Stimulated activated CD4-positive, alpha-beta T cell treated with anti-CD3 and anti-CD28 coated beads, Interleukin-2, amount 100 ng/mL, for 4 hours (primary cell): ENCODE data around the gene VIPR2.
"Not testable (repeated sequence)": the region's sequence is repeated elsewhere in the genome, so short reads cannot be mapped to it uniquely, and the experiment has no call there.

Experiments used
- DNase-seq: peaks from one replicate; pipeline ENCODE4 v3.0.0-alpha.2; 2020; ENCODE audit warnings: low read depth

Gene VIPR2, protein sequence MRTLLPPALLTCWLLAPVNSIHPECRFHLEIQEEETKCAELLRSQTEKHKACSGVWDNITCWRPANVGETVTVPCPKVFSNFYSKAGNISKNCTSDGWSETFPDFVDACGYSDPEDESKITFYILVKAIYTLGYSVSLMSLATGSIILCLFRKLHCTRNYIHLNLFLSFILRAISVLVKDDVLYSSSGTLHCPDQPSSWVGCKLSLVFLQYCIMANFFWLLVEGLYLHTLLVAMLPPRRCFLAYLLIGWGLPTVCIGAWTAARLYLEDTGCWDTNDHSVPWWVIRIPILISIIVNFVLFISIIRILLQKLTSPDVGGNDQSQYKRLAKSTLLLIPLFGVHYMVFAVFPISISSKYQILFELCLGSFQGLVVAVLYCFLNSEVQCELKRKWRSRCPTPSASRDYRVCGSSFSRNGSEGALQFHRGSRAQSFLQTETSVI

DNA sequence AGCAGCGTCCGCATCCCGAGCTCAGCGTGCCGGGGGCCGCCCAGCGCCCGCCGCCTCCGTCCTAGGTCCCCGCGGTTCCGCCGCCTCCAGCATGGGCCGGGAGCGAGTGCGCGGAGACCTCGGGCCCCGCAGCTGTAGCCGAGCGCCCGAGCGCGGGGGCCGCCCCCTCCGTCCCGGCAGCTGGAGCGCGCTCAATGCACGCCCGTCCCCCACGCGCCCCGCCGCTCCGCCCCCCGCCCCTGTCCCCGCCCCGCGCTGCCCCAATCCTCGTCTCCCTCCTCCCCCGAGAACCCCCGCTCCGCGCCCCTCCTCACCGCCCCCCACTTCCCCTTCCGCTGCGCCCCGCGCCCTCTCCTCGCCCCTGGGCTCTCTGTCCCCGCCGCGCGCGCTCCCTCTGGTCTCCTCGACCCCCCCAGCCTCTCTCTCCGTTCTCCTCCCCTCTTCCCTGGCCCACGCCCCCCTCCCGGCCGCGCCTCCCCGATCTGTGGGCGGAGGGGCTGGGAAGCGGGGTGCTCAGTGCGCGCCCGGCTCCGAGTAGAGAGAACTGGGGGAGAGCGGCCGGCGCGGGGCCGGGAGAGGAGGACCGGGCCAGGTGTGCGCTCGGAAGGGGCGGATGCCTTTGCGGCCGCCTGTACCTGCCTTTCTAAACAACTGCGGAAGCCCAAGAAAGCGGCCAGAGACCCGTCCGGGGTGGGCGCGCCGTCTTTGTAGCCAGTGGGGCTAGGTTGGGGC lies at the start of gene VIPR2:
VIPR2 (minus strand) TSS at position 110 of the 732 bp plus-strand sequence; CDS start at position 14, 96 bp downstream.
- DNase-seq: peak; percentile 9

DNA sequence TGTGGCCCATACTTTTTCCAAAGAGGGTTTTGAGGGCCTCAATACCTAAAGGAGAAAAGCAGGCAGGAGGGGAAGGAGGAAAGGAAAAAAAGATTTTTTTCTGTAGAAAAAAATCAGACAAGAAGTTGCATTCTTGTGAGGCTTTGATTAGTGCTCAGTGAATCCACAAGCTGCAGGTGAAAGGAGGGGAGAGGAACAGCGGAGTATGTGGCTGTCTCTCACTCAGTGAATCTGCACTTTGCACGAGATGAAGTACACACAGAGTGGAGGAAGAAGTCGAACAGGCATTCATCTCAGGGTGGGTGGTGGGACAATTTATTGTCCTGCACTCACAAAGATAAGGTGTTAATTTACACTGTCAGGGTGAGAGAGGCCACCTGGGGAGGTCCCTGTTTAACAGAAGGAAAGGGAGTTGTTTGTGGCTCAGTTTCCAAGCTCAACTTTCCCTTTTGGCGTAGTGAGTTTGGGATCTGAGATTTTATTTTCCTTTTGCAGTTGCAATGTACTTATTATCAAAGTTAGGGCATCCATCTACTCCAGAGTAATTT lies 49.0 kb upstream of the VIPR2 start:
- DNase-seq: no peak

DNA sequence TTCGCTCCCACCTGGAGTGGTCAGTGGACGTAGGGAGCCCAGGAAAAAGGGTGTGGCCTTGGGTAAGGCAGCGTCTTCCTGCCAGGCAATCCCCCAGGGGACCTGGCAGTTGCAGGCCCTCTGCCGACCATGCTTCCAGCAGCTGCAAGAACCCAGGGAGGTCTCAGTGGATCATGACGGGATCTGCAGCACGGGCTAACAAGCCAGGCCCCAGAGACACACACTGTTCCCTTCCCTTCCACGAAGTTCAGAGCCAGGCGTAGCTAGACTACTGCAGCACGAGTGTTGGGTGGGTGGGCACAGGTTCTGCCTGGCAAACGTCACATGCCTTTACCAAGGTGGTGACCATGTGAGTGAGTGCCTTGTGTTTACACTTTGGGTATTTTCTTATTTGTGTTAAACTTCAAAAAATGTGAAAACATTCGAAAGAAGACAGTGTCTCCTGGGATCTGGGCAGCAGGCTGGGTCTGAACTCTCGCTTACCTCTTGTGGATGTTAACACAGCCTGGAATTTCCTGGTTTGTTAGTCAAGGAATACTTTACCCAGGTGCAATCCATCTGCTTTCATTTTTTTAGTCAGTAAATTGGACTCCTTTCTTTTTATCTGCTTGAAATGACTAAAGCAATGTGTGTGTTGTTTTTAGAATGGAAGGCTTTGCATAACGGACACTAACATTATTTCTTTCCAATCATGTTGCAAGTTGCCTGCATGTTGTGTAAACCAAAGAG lies 48.2 kb upstream of the VIPR2 start:
- DNase-seq: no peak

DNA sequence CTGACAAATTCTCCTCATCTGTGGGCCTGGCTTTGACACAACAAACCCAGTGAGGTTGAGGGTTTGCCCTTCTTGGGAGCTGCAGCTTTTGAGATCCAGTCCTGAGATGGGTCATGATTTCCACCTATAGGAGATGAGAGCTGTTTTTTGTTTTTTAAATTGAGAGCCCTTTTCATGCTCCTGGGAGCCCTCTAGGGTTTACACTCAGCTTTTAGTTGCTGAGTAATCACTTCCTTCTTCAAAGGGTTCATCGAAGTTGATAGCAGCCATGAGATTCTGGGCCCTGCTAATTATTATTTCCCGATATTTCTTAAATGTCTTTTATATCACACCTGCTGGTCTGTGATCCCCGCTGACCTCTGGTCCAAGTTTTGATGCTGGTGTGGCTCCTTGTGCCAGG lies 47.3 kb upstream of the VIPR2 start:
- DNase-seq: no peak

DNA sequence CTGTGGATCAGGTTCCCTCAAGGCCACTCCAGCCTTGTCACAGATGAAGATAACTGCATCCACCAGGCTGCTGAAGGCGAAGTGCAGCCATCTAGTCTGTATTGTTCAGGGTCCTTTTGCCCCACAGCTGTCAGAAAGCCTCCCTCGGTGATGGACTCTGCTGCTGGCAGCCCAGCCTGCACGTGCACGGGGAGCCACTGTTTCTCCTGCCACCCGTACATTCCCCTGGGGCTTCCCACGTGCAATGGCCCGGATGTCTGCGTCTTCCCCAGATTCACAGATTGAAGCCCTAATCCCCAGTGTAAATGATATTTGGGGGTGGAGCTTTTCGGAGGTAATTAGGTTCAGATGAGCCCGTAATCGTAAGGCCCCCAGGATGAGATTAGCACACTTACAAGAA lies 46.6 kb upstream of the VIPR2 start:
- no peak for DNase-seq

DNA sequence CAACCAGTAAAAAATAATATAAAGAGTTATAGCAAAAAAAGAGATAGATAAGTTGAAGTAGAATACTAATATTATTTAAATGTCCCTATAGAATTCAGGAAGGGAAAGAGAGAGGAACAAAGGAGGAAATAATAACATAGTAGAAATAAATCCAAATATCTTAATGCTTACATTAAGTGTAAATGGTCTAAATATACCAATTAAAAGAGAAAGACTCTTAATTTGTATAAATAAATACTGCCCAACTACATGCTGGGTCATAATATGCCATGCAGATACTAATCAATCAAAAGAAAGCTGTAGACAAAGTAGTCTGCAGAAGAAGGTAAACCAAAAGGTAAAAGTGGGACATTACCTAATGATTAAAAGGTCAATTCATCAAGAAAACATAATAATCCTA lies 43.3 kb upstream of the VIPR2 start:
- DNase-seq: no peak

DNA sequence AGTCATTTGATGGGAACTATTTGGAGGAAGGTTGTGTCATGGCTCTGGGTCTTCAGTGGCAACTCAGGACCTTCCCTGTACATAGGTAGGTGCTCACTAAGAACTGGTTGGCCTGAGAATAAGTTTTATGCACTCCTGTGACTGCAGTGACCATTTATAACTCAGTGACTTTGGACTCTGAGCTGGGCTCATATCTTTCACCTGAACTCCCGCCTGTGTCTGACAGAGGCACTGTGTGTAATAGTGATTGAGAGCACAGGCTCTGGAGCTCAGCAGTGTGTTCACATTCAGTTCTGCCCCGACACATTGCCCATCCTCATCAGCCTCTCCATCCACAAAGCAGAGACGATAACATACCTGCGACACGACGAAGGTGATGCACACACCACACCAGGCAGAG lies 34.6 kb upstream of the VIPR2 start:
- DNase-seq: no peak

DNA sequence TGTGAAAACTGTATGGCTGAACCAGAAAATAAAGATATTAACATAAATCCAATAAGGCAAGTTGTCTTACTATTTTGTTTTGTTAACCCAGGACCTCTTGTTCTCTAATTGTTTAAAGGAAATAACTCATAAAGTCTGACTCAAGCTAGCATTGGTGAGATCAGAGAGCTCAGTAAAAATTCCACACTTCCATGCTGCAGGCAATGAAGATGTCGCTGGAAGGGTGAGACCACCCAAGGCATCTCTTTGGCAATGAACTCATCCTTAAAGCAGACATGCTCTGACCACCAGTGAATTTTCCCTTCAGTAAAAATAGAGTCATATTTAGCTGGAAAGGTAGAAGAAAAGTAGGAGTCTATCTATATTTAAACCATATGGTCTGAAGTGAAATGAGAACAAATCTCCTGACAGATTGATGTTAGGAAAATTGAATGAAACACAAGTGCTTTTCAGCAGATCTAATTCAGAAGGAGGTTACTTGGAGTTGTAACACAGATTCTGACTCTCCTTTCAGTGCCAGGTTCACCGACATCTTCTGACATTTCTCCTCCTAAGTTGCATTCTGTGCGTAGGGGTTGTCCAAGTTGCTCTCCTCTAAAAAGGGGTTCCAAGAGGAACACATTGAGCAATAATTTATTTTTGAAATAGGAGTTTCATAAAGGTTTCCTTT lies 32.8 kb upstream of the VIPR2 start:
- DNase-seq: no peak

DNA sequence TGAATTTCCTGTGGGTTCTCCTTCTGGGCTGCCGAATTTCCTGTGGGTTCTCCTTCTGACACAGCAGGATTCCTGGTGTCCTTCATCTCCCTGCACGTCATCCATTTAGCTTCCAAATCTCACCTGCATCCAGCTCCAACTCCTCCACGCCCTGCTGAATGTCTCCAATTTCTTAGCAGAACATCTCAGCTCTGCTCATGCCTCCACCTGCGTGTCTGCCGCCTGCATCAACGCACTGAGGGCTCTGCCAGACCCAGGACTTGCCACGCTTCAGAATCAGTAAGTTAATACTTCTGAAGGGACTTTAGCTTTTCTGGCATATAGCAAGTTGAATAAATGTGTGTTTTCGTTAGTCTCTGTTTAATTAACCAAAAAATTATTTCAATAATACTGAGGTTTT lies 31.1 kb upstream of the VIPR2 start:
- DNase-seq: no peak

DNA sequence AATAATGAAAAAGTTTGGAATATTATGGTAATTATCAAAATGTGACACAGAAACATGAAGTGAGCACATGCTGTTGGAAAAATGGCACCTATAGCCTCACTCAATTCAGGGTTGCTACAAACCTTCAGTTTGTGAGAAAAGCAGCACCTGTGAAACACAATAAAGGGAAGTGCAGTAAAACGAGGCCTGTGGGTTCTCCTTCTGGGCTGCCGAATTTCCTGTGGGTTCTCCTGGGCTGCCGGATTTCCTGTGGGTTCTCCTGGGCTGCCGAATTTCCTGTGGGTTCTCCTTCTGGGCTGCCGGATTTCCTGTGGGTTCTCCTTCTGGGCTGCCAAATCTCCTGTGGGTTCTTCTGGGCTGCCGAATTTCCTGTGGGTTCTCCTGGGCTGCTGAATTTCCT lies 30.4 kb upstream of the VIPR2 start:
- not testable (repeated sequence) for DNase-seq

DNA sequence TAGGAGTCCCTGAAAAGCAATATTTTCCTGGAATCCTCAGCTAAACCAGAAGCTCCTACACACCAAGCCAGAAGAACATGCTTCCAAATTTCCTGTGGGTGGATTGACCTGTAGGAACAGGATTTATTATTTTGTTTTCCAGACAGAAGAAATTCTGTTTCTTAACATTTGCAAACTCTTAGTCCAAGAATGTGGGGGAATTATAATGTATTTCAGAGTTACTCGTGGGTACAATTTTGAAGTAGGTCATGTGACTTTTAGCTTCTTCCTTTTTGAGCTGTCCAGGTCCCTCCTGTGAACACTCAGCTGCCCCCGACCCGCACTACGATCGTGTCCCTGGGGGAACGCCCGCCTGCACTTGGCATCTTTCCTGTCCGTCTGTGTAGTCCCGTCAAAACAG lies 27.7 kb upstream of the VIPR2 start:
- DNase-seq: no peak

DNA sequence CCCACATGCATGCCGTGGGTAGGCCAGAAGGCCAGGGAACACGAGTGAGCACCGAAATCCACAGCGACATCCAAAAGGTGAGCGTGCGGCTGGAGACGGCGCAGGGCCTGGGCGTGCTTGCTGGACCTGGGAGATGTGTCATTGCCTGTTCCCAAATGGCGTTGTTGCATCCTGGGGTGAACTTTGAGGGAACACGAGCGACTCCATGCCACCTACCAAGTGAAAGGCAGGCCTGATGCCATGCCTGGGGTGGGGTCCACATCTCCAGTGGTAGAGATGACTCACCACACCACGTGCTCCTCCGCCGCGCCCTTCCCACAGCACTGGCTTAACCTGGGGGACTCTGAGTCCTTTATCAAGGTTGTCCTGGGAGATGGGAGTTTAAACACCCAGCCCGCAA lies 24.7 kb upstream of the VIPR2 start:
- no peak for DNase-seq

DNA sequence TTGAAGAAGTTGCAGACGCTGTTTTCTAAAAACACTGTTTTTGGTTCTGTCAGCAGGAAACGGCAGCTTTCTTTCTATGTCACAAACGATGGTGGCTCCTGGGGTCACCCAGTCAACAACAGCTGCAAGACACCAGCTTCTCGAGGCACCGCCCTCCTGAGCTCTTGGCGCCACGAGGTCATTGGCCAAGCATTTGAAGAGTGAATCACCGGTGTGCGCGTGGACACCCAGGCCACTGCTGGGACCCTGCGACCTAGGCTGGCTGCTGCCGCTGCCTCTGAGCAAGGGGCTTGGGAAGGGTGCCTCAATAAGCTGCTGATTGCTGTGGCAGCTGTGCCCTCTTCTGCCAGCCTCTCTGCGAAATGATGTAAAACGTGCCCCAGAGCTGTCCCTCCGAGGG lies 22.5 kb upstream of the VIPR2 start:
- DNase-seq: no peak

DNA sequence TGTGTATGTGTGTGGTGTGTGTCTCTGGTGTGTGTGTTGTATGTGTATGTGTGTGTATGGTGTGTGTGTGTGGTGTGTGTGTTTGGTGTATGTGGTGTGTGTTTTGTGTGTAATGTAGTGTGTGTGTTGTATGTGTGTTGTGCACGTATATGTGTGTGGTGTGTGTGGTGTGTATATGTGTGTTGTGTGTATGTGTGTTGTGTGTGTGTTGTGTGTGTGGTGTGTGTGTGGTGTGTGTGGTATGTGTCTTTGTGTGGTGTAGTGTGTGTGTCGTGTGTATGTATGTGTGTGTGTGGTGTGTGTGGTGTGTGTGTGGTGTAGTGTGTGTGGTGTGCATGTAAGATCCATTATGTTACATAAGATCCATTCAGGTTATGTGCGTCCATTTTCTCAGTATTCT lies 21.9 kb upstream of the VIPR2 start:
- no peak for DNase-seq

DNA sequence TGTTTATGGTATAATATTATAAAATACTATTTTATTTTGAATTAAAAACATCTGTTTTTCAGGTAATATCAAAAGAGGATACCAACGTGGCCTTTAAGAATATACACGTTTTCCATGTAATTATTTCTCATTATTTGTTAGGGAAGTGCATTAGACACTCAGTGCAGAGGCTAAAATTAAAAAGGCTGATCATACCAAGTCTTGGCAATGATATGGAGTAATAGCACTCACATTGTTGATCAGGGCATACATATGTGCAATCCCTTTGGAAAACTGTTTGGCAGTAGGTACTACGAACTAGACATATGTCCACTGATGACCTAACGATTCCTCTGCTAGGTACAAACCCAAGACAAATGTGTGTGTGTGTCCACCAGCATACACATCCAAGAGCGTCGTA lies 20.7 kb upstream of the VIPR2 start:
- DNase-seq: no peak

DNA sequence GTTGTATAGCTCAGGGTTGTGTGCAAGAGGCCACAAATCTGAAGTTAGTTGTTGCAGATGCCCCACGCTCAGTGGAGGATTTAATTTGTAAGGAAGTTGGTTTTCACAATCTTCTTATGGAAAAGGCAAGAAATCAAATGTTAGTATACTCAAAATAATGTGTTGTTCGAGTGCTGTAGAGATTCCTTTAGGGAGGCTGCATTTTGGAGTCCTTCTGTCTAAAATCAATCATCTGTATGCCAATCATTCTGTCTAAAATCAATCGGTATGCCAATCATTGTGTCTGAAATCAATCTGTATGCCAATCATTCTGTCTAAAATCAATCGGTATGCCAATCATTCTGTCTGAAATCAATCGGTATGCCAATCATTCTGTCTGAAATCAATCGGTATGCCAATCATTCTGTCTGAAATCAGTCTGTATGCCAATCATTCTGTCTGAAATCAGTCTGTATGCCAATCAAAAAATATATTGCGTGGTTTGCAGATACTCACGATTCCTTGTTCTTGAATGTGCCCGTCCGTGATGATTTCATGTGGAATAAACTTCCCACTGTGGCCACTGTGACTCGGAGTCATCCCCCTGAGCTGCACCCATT lies 19.1 kb upstream of the VIPR2 start:
- not testable (repeated sequence) for DNase-seq

DNA sequence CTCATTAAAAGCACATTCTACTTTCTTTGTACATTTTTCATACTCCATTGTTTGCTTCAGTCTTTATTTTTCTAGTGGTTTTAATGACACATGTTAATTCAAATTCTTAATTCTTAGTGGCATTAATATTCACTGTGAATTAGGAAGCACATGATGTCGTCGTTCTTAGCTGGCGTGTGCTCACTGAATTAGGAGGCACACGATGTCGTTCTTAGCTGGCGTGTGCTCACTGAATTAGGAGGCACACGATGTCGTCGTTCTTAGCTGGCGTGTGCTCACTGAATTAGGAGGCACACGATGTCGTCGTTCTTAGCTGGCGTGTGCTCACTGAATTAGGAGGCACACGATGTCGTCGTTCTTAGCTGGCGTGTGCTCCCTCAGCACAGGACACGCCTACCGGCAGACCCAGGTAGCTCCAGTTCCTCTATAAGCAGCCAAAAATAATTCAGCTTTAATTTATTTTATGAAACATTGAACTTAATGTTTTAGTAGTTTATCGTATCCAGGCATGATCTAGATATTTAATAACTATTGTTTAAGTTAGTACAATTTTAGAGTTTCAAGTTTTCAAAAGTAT lies 17.5 kb upstream of the VIPR2 start:
- DNase-seq: not testable (repeated sequence)

DNA sequence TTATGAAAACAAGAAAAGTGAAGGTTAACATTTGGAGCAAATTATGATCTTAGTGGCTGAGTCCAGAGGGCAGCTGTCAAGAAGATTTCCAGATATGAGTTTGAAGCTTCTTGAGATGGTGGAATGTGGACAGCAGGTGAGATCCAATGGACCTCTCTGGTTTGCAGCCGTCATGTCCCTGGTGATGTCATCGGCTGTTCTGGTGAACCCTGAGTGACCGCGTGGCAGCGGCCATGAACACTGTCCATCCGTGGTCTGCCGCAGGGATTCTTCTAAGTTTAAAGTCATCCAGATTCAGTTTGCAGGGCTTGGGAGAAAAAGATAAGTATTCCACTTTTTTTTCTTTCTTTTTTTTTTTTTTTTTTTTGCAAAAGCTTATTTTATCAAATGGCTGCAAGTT lies 15.8 kb upstream of the VIPR2 start:
- no peak for DNase-seq

DNA sequence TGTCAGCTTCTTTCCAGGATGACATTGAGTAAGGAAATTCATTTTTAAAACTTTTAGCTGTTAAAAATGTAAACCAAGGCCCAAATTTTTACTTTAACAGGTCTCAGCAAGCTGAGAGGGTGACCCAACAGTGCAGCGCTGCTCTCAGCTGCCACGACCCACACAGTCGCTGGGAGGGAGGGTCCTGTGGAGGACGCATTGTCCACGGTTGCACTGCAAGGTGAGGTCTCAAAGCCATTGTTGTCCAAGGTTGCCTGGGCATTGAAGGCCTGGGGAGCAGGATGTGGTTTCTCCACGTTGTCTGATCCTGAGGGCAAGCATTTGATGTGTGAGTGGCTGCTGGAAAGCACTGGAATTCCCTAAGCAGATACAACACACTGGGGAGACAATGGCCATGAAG lies 15.1 kb upstream of the VIPR2 start:
- no peak for DNase-seq

DNA sequence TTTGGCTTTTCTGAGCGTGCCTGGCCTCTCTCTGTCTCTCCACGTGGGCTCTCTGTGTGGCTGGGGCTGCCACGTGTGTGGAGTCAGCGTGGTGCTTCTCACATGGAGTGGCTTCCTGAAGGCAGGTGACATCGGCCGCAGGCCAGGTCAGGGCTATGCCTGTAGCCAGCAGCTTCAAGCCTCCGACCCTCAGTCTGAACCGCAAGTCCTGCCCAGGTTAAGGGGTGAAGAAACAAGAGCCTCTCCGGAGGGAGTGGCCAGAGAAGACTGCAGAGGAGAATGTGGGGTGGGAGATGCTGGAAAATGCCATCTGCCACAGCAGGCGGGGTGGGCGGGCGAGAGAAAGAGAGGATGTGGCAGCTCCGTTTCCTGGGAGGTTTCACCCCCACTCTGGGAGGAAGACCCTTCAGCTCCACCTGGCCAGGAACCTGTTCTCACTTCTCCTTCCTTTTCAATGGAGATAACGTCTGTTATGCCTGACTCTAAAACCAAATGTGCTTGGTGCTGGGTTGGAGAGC lies 14.3 kb upstream of the VIPR2 start:
- no peak for DNase-seq
